CD14-positive monocyte (primary cell): ENCODE data around the gene SLC2A3. TPM values are rescaled to one million over a fixed set of nuclear protein-coding genes. Genes with fewer than 3 reads are reported as not detected.
A peak's percentile ranks its signal among the peaks of the same experiment; 100 is the strongest.

Source experiments
- DNase-seq, 3 donors: peaks; one replicate each; pipeline ENCODE4 v3.0.0-alpha.2; 2011 to 2022
- H2AFZ ChIP-seq: 2 replicates; pipeline ENCODE4 v1.6.0; 2012; ENCODE audit warnings: mild to moderate bottlenecking, low read depth, low read length, inconsistent platforms; ENCODE audit not compliant: insufficient read depth, poor library complexity, severe bottlenecking
- H3K27ac ChIP-seq, 2 donors: 1 replicate in 1 of 2; 2 replicates in 1 of 2; pipeline ENCODE4 v1.5.1; 2012 to 2013; ENCODE audit warnings: low read length in 2 of 2, control low read depth in 1 of 2, inconsistent platforms in 1 of 2, low read depth in 1 of 2, mild to moderate bottlenecking in 1 of 2
- H3K27me3 ChIP-seq, 2 donors: one replicate each; pipeline versions ENCODE4 v1.6.0 to v1.6.1; 2011 to 2013; ENCODE audit warnings: low read length in 2 of 2; ENCODE audit not compliant: control insufficient read depth in 2 of 2, insufficient read depth in 2 of 2
- H3K36me3 ChIP-seq, 2 donors: replicated peaks in 1 of 2; 1 replicate in 1 of 2; 2 replicates in 1 of 2; pipeline versions ENCODE4 v1.5.1 to v1.6.1; 2012 to 2013; ENCODE audit warnings: low read length in 2 of 2, control low read depth in 1 of 2, inconsistent platforms in 1 of 2, mild to moderate bottlenecking in 1 of 2; ENCODE audit not compliant: insufficient read depth in 2 of 2, control insufficient read depth in 1 of 2
- H3K4me1 ChIP-seq, 2 donors: 1 replicate in 1 of 2; 2 replicates in 1 of 2; pipeline versions ENCODE4 v1.5.1 to v1.6.1; 2012 to 2013; ENCODE audit warnings: low read length in 2 of 2, control low read depth in 1 of 2, inconsistent platforms in 1 of 2, mild to moderate bottlenecking in 1 of 2, moderate library complexity in 1 of 2; ENCODE audit not compliant: insufficient read depth in 2 of 2, control insufficient read depth in 1 of 2
- H3K4me2 ChIP-seq: replicated peaks from 2 replicates; pipeline ENCODE3; 2012; ENCODE audit warnings: low read length, moderate library complexity, mild to moderate bottlenecking; ENCODE audit not compliant: poor library complexity, severe bottlenecking; ENCODE audit errors: extremely low read depth
- H3K4me3 ChIP-seq, 3 experiments: fragments of 200-600 bp in 1 of 3; sonication (generic) in 1 of 3; replicated peaks in 1 of 3; 1 replicate in 2 of 3; 2 replicates in 1 of 3; pipeline ENCODE4 v1.5.1; 2011 to 2013; ENCODE audit warnings: low read length in 3 of 3, mild to moderate bottlenecking in 3 of 3, control low read depth in 2 of 3, low read depth in 2 of 3, inconsistent platforms in 1 of 3, moderate library complexity in 1 of 3
- H3K79me2 ChIP-seq: 2 replicates; pipeline ENCODE4 v1.6.0; 2012; ENCODE audit warnings: mild to moderate bottlenecking, control low read depth, inconsistent platforms, low read length, moderate library complexity; ENCODE audit not compliant: insufficient read depth
- H3K9ac ChIP-seq: 2 replicates; pipeline ENCODE4 v1.6.0; 2017; ENCODE audit warnings: low read length, mild to moderate bottlenecking; ENCODE audit not compliant: insufficient read depth, poor library complexity, severe bottlenecking
- H3K9me3 ChIP-seq, 2 donors: replicated peaks in 1 of 2; 1 replicate in 1 of 2; 2 replicates in 1 of 2; pipeline versions ENCODE4 v1.5.1 to v1.6.1; 2012 to 2013; ENCODE audit warnings: low read length in 2 of 2, control low read depth in 1 of 2; ENCODE audit not compliant: control insufficient read depth in 1 of 2, insufficient read depth in 1 of 2
- H4K20me1 ChIP-seq: 2 replicates; pipeline ENCODE4 v1.6.0; 2012; ENCODE audit warnings: mild to moderate bottlenecking, low read length, control low read depth, moderate library complexity; ENCODE audit not compliant: insufficient read depth
- H3K27ac Mint-ChIP-seq, 7 donors: one replicate each; pipeline ENCODE4 v1.8.0; 2020; ENCODE audit warnings: mild to moderate bottlenecking in 7 of 7, mixed read lengths in 7 of 7, moderate library complexity in 6 of 7, inconsistent platforms in 2 of 7
- H3K27me3 Mint-ChIP-seq, 3 donors: one replicate each; pipeline ENCODE4 v1.8.0; 2021 to 2022; ENCODE audit warnings: low read depth in 3 of 3, mild to moderate bottlenecking in 3 of 3, mixed read lengths in 3 of 3, moderate library complexity in 3 of 3, inconsistent platforms in 1 of 3
- H3K36me3 Mint-ChIP-seq, 2 donors: one replicate each; pipeline ENCODE4 v1.8.0; 2020; ENCODE audit warnings: mixed read lengths in 2 of 2, inconsistent platforms in 1 of 2, mild to moderate bottlenecking in 1 of 2
- H3K4me1 Mint-ChIP-seq: one replicate; pipeline ENCODE4 v1.8.0; 2020; ENCODE audit warnings: mild to moderate bottlenecking, mixed read lengths
- H3K4me3 Mint-ChIP-seq, 2 donors: one replicate each; pipeline ENCODE4 v1.8.0; 2020; ENCODE audit warnings: mild to moderate bottlenecking in 2 of 2, mixed read lengths in 2 of 2, moderate library complexity in 1 of 2
- H3K9me3 Mint-ChIP-seq, 7 donors: one replicate each; pipeline ENCODE4 v1.8.0; 2020 to 2022; ENCODE audit warnings: mixed read lengths in 7 of 7, mild to moderate bottlenecking in 6 of 7, moderate library complexity in 6 of 7, inconsistent platforms in 2 of 7
- CTCF ChIP-seq: fragments of 200-600 bp; IDR thresholded peaks from one replicate; pipeline ENCODE4 v1.8.0; 2022; ENCODE audit warnings: antibody characterized with exemption, mild to moderate bottlenecking
- WGBS: methylation state at CpG from one replicate; pipeline ENCODE4 v1.1.5; 2013; ENCODE audit warnings: missing lambda C conversion rate; ENCODE audit not compliant: insufficient coverage; 5-methylcytosine and 5-hydroxymethylcytosine counted together
- intact Hi-C, 2 donors: fragments of 100-400 bp; cut with micrococcal nuclease; formaldehyde crosslinking; loops; one replicate each; pipeline versions ENCODE4 v1.15.0 to v1.15.1; 2023
- polyA minus RNA-seq: library from RNA; depleted of rRNA, polyadenylated mRNA; stranded (reverse); fragments of >200 nt; gene quantifications from 2 replicates; pipeline ENCODE4 v1.2.3, GENCODE V29; 2012
- polyA plus RNA-seq, 3 donors: library from polyadenylated mRNA; depleted of rRNA in 1 of 3; unstranded in 2 of 3; stranded (reverse) in 1 of 3; fragments of 300-500 nt in 2 of 3; fragments of >200 nt in 1 of 3; fragmentation: Illumina TruSeq in 2 of 3; gene quantifications; 1 replicate in 2 of 3; 2 replicates in 1 of 3; pipeline ENCODE4 v1.2.3, GENCODE V29; 2012 to 2021
- total RNA-seq, 12 experiments: library from RNA in 1 of 12; stranded (reverse) in 1 of 12; fragments of 120-200 nt in 1 of 12; gene quantifications; one replicate each; pipeline ENCODE4 v1.2.4 and lab custom pipeline; 2013 to 2026; ENCODE audit warnings: mixed read lengths in 6 of 12, inconsistent platforms in 1 of 12

SLC2A3 gene
- total RNA-seq (2013): 476 TPM
- 1,000 to 10,000 TPM in 1 of 3 donors, 100 to 1,000 TPM in 2; 128 to 1,210 (median 179) TPM for polyA plus RNA-seq
- polyA minus RNA-seq: 264 and 271 TPM in 2 replicates
- total RNA-seq (lab: John Stamatoyannopoulos, UW): 182 to 1,288 (median 713) reads per million in 11 experiments

- H3K9me3 ChIP-seq: no peaks in the 10 kb centered on the region
Measured at GRCh38 chr12:7935590-7936581, at the start of gene SLC2A3. Gene SLC2A3 (minus strand): TSS chr12:7936187. CDS start chr12:7936034, 153 bp downstream.

More at GRCh38 chr12:7935590-7936581, at the start of gene SLC2A3:
- peaks cover 25 to 30% of the 10 kb centered on the region in 2 donors for H3K36me3 ChIP-seq
- Mint-ChIP-seq H3K9me3 (peaks cover 0 to 2% (median 0%) of the 10 kb centered on the region in 7 donors), H3K4me3 (no peak within 1 kb of the TSS), H3K27ac (peak within 1 kb of the TSS in 1 of 7 donors; percentile 54), H3K4me1 (peaks cover 9% of the 10 kb centered on the region), H3K27me3 (no peaks in the 10 kb centered on the region), H3K36me3 (peaks cover 0 to 13% of the 10 kb centered on the region in 2 donors)
- WGBS: 0% methylated on average over 3 of the region's 15 CpGs
- peaks cover 44 to 55% of the 10 kb centered on the region in 2 donors for H3K4me1 ChIP-seq
- H4K20me1 ChIP-seq: peaks cover 51% of the 10 kb centered on the region
- no peaks in the 10 kb centered on the region for H3K27me3 ChIP-seq
- H3K27ac ChIP-seq: peak within 1 kb of the TSS; percentile 65 to 87
- DNase-seq: peak; percentile 80 to 89 (median 88)
- peaks cover 52% of the 10 kb centered on the region for H3K79me2 ChIP-seq
- intact Hi-C loops: loop anchor here (2.0 to 10.0 kb wide), 3 partner anchors 25 to 71 kb away; no protein-coding TSS in a partner anchor
- peak within 1 kb of the TSS; percentile 99 for H3K4me2 ChIP-seq
- H3K4me3 ChIP-seq: peak within 1 kb of the TSS; percentile 70 to 100 (median 100)
- no peak for TF ChIP-seq CTCF
- H2AFZ ChIP-seq: no peak within 1 kb of the TSS
- H3K9ac ChIP-seq: peak within 1 kb of the TSS; percentile 80
